Lower leg skin (tissue), 4 donors: ENCODE measurements around the gene NRL. TPM values are rescaled to one million over a fixed set of nuclear protein-coding genes. Genes with fewer than 3 reads are reported as not detected.
A peak's percentile ranks its signal among the peaks of the same experiment; 100 is the strongest.

Source experiments
- DNase-seq, 2 donors: peaks; one replicate each; pipeline ENCODE4 v3.0.0-alpha.2; 2019; ENCODE audit warnings: low spot score in 2 of 2
- H3K4me3 ChIP-seq: fragments of 200-600 bp; sonication (generic); 2 replicates; pipeline ENCODE4 v1.5.1; 2017; ENCODE audit warnings: mild to moderate bottlenecking, low read depth; ENCODE audit not compliant: poor library complexity, severe bottlenecking
- CTCF ChIP-seq, 3 donors: fragments of 450-650 bp; IDR thresholded peaks; one replicate each; pipeline ENCODE4 v1.5.1; 2016; ENCODE audit warnings: antibody characterized with exemption in 3 of 3, mild to moderate bottlenecking in 3 of 3, moderate library complexity in 2 of 3
- POLR2A ChIP-seq, 2 donors: fragments of 450-650 bp; IDR thresholded peaks; one replicate each; pipeline ENCODE4 v1.6.1; 2016 to 2017; ENCODE audit warnings: antibody characterized with exemption in 2 of 2, mild to moderate bottlenecking in 1 of 2, moderate library complexity in 1 of 2
- WGBS, 2 donors: methylation state at CpG; one replicate each; pipeline ENCODE4 v1.1.5; 2018; 5-methylcytosine and 5-hydroxymethylcytosine counted together
- intact Hi-C: fragments of 100-400 bp; cut with DNase I; formaldehyde crosslinking; loops from one replicate; pipeline ENCODE4 v1.15.0; 2023; ENCODE audit warnings: low total_unique reads
- total RNA-seq, 4 donors: library from RNA; depleted of rRNA; stranded (reverse); fragments of >200 nt; gene quantifications; one replicate each; pipeline ENCODE4 v1.1.0, GENCODE V29; 2016

Gene NRL
- total RNA-seq, 4 donors from 2014 or later, result 0.52 to 2.4 (median 2.2) TPM; not detected in 1

- WGBS, 2 donors, result 1% methylated on average over 47 to 64 of the region's 75 CpGs
- DNase-seq, result peak; percentile 87 to 98
- intact Hi-C loops, result no loop called here
- TF ChIP-seq CTCF (IDR thresholded peaks at IDR 0.05) (peak in 1 of 3 donors; percentile 1), POLR2A (IDR thresholded peaks at IDR 0.05) (no peak)
- peak within 1 kb of the TSS; percentile 99 for H3K4me3 ChIP-seq
These were observed 21.3 kb upstream of the NRL start, which contains the start of gene PSME1 for GRCh38 chr14:24135834-24136683. Gene PSME1, plus strand, starts transcription at chr14:24136194. Its CDS starts 69 bp downstream, at chr14:24136263.

- intact Hi-C loops, result no loop called here
- no peak for DNase-seq
- WGBS, 2 donors, result 3 to 6% methylated on average over 9 of the region's 9 CpGs
- H3K4me3 ChIP-seq, result peak overlapping the region; percentile 99
- peak in 1 of 3 donors; percentile 16 for TF ChIP-seq CTCF (IDR thresholded peaks at IDR 0.05)
- TF ChIP-seq POLR2A (IDR thresholded peaks at IDR 0.05), result no peak
These were observed 20.8 kb upstream of the NRL start for GRCh38 chr14:24135584-24135833.

GRCh38 chr14:24133735-24134134 is 19.0 kb upstream of the NRL start:
- H3K4me3 ChIP-seq, result no peak overlapping the region
- TF ChIP-seq POLR2A (IDR thresholded peaks at IDR 0.05) (no peak), CTCF (IDR thresholded peaks at IDR 0.05) (no peak)
- intact Hi-C loops, result no loop called here
- 93 to 98% methylated on average over 1 of the region's 1 CpG for WGBS, 2 donors
- no peak for DNase-seq

DNA sequence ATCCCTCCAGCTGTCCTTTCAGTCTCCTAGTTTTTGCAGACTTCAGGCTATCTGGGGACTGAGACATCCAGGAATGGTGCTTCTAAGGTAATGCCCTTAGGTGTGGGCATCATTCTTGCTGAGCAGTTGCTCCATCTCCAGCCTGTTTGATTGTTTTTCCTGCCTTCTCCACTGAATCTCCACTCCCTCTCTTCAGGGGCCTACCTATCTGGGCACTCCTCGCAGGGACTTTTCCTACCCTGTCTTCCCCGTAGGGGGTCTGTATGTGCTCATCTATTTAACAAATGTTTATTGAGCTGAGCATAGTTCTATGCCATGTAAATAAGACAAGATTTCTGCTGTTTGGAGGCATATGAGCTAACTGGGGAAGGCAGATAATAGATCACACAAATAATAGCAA is 18.2 kb upstream of the NRL start:
- DNase-seq, result no peak
- intact Hi-C loops, result no loop called here
- no peak for TF ChIP-seq POLR2A (IDR thresholded peaks at IDR 0.05)
- no peak for TF ChIP-seq CTCF (IDR thresholded peaks at IDR 0.05)
- no peak overlapping the region for H3K4me3 ChIP-seq
- 94% methylated on average over 2 of the region's 2 CpGs for WGBS, 2 donors

DNA sequence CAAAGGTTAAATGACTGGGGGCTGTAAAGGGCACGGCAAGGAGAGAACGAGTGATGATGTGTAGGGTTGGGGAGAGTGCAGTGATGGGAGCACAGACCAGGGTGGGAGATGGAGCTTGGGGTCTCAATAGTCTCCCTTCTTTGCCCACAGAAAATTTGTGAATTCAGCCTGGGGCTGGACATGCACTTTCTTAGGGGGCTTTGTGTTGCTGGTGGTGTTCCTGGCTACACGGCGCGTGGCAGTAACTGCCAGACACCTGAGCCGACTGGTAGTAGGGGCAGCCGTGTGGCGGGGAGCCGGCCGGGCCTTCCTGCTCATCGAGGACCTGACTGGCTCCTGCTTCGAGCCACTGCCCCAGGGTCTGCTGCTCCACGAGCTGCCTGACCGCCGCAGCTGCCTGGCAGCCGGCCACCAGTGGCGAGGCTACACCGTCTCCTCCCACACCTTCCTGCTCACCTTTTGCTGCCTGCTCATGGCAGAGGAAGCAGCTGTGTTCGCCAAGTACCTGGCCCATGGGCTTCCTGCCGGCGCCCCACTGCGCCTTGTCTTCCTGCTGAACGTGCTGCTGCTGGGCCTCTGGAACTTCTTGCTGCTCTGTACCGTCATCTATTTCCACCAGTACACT is 17.4 kb upstream of the NRL start:
- no peak overlapping the region for H3K4me3 ChIP-seq
- 48 to 58% methylated on average over 16 to 24 of the region's 24 CpGs for WGBS, 2 donors
- no peak for DNase-seq
- intact Hi-C loops, result no loop called here
- no peak for TF ChIP-seq POLR2A (IDR thresholded peaks at IDR 0.05)
- TF ChIP-seq CTCF (IDR thresholded peaks at IDR 0.05), result no peak
